COR-L47 (cell line): ENCODE results near the gene MRPS35.

Source experiments
- DNase-seq: peaks from one replicate; lab custom pipeline; 2025; lab: John Stamatoyannopoulos, UW

Gene MRPS35

DNA sequence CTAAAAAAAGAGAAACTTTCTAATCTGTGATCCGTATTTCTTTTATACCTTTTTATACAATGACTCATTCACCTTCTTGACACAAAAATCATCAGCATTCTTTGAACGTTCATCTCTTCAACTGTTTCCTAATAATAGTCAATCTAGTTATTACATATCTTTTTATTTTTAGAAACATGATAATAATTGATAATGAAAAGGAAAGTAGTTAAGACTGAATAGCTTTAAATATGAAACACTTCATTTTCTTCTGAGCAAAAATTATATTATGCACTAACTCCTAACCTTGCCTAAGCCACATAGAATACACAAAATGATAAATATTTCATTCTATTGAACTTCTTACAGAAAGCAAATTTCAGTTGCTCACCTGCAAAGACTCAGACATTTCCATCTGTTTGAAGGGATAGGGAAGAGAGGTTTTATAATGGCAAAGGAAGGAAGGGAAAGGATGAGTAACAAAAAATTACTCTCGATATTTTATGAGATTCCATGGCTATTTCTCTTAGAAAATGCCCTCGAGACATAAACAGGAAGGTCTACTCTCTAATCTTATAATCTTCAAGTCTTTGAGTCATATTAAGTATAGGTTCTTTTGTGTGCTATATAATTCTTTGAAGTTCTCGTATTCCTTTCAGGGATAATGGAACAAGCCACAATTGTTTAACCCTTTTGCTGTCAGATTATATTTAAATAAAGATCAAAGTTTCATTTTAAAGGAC lies 61.9 kb downstream of the MRPS35 start:
- DNase-seq: no peak

DNA sequence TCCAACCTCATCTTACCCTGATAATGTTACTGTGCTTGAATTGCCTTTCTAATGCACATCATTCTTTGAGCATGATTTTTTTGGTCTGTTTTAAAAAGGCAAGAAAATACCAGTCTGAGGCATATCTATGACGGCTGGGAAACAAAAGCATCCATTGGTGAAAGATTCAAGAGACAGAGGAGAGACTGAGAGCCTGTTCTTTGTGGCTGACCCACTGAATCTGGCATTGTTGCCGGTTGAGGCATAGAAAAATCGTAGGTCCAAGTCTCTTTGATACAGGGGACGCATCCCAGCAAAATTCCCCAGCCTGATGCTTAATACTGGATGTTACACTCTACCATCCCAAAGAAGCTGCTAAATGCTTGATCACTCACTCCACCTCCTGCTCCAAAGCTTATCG lies 66.5 kb downstream of the MRPS35 start:
- DNase-seq: no peak

DNA sequence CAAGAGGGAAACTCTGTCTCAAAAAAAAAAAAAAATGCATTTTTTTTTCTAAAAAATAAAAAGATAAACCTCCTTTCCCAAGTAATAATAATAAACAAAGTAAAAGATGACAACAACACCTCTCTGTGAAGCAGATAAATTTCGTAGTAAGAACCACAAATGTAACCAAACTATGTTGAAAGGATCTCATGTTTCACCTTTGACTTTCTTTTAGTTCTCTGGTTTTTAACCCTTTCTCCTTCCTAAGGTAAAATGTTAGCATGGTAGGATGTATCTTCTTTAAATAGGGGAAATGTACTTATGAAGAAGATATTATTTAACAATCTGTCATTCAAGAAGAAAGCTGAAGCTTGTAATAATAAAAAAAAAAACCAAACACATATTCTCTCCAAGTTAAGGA lies 67.6 kb downstream of the MRPS35 start:
- DNase-seq: no peak

- DNase-seq: no peak
Observed at GRCh38 chr12:27779416-27779919, 68.8 kb downstream of the MRPS35 start.

DNA sequence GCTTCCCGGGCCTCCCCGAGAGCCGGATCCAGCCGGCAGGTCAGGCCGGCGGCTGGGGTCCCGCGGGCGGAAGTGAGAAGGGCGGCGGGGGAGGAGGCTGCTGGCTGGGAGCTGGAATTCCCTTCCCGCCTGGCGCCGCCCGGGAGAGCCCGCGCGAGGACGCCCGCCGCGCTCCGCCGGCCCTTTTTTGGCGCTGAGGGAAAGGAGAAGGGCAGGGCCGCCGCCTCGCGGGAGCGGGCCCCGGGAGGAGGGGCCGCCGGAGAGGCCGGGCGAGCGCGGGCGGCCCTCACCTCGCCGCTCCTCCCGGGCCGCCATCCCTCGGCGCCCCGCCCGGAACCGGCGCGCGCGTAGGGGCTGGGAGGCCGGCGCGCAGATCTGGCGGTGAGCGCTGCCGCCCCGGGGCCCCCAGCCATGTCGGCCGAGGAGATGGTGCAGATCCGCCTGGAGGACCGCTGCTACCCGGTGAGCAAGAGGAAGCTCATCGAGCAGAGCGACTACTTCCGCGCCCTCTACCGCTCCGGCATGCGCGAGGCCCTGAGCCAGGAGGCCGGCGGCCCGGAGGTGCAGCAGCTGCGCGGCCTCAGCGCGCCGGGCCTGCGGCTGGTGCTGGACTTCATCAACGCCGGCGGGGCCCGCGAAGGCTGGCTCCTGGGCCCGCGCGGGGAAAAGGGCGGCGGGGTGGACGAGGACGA lies 69.4 kb downstream of the MRPS35 start, which contains the start of the genes KLHL42 and MANSC4:
Gene KLHL42, plus strand, starts transcription at position 314 of the 692 bp plus-strand sequence. Its CDS starts 98 bp downstream, at position 412.
Gene MANSC4, minus strand, starts transcription at position 317 of the 692 bp plus-strand sequence. CDS start 8,960 bp downstream, outside the sequence.
- peak; percentile 56 for DNase-seq

- no peak for DNase-seq
Observed at GRCh38 chr12:27780612-27781408, 70.2 kb downstream of the MRPS35 start.

DNA sequence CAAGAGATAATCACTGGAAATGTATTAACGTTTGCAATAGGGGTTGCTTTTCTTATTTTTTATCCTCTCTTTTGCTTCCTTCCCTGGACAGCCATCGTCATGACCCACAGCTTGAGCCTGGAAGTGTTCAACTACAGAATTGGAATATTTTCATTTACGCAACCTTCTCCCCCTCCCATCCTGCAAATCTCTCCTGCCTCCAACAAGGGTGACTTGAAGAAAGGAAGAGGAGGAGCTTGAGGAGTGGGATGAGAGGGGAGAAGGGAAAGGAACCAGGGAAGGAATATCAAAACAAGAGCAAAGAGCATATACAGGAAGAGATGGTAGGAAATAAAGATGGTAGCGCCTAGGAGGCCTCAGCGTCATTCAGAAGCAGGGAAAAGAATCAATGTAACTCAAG lies 71.0 kb downstream of the MRPS35 start:
- no peak for DNase-seq

DNA sequence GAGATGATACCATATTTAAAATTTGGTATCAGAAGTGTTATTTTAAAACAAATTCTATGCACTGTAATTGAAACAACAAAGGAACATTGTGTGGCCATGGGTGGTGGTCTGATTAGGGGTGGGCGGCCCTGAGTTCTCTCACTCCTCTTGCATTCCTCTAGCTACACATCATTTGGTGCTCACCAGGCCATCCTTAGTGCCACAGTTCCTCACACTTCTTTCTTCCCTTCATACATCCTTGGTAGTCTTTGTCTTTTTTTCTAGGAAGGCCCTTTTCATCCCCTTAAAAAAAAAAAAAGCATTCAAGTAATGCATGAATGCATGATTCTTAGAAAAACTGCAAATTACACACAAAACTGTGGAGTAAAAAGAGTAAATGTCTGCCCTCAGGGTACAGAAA lies 71.8 kb downstream of the MRPS35 start:
- no peak for DNase-seq

DNA sequence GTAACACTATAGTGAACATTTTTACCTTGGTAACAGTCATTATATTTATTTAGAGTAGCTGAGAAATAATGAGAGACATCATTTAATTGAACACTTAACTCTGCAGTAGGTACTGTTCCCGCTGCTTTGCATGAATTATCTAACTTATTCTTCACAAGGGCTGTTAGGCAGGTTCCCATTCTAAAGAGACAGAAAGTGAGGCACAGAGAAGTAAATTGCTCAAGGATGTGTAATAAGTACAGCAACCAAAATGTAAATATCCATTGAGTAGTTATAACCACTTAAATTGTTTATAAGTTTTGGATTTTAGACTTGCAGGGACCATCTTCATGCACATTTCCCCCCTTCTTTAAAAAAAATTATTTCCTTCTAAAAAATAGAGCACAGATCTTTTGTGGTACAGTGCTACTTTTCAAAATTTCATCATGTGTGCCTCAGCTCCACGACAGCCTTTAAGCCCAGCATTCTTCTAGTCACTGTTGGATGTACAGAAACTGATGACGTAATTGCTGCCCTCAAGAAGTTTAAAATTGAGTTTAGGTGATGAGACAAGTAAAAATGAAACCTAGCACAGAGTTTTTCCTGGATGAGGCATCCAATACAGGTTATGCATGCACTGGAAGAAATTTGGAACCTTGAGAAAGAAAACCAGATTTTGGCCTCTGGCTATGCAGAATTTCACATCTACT lies 75.4 kb downstream of the MRPS35 start:
- DNase-seq: peak; percentile 23

- no peak for DNase-seq
Observed at GRCh38 chr12:27787559-27787958, 76.9 kb downstream of the MRPS35 start.

GRCh38 chr12:27790179-27790578 lies 79.5 kb downstream of the MRPS35 start:
- no peak for DNase-seq

DNA sequence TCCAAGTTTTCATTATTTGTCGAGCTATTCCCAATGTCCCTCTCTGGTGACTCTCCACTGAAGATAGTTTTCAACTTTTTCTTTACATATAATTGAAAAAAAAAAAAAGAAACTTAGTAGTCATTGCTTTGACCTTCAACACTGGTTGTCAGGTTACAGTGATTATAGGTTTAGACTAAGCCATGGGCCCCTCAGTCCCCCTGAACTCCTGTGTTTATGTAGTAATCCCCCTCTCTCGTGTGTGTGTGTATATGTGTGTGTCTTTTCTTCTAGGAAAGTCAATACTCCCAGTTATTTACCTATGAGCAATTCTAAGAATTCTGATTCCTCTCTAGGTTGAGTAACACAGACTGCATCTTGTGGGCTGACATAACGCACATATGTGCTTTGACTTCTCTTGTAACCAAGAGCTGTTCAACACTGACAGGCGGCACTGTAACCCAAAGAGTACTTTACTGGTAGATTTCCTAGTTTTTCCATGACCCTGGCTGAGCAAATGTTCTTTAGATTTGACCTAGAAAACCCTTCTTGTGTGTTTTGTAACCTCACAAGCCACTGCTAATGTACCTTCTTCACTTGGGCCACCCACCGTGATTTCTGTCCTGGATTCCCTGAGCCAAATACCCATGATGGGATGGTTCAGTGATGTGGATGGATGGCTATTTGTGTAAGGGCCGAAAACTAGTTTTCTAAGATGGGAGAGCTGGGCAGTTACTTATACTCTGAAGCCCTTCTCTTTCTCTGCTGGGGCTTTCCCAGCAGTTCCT lies 84.4 kb downstream of the MRPS35 start:
- DNase-seq: no peak

- DNase-seq: no peak
Observed at GRCh38 chr12:27796128-27796527, 85.5 kb downstream of the MRPS35 start.

- DNase-seq: no peak
Observed at GRCh38 chr12:27797301-27798025, 86.8 kb downstream of the MRPS35 start.

DNA sequence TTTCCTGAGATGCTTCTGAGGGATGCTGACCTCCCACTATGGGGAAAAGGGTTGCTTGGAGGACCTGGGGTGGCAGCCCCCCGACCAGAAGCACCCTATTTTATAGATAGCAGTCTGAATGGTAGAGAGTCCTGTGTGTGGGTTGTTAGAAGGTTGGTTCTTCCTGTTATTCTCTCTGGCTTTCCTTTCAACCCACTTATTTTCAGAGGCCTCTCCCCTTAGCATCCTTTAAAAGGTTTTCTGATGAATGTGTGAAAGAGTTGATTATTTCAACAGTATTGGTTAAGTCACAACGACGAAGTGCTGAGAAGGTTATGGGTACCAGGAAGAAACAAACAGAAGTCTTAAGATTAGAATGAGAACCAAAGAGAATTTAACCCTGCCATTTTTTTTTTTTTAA lies 90.2 kb downstream of the MRPS35 start:
- DNase-seq: no peak

- DNase-seq: no peak
Observed at GRCh38 chr12:27801630-27802029, 91.0 kb downstream of the MRPS35 start.

DNA sequence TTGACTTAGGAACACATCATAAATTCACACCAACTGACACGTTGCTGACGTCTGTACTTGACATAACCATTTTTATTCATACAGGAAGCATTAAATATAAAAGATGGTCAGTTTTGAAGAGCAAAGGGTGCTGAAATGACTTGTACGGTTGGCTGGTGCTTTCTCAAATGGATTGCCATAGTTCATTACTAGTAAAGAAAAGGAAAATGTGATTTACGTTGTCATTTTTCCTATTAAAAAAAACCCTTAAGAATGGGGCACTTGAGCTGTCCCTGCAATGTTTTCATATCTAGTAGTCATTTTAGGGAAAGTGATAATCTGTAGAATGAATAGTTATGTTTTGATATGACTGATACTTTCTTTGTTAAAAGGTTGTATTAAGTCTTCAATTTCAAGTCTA lies 91.9 kb downstream of the MRPS35 start:
- no peak for DNase-seq

DNA sequence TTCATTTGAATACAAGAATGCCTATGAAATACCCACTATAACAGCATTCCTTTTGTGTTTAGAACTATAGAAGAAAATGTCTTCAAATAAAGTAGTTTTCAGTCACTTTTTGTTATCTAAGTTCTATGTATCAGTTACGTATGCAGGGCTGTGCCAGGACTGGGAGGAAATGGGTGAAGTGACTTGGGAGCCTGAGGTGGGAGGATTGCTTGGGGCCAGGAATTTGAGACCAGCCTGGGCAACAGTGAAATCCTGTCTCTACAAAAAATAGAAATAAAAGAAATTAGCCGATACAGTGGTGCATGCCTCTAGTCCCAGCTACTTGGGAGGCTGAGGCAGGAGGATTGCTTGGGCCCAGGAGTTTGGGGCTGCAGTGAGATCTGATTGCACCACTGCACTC lies 92.3 kb downstream of the MRPS35 start:
- DNase-seq: no peak

- DNase-seq: no peak
Observed at GRCh38 chr12:27805238-27805637, 94.6 kb downstream of the MRPS35 start.
